Prostate gland (tissue), 2 donors: ENCODE measurements around the gene DMD. TPM values are rescaled to one million over a fixed set of nuclear protein-coding genes. Genes with fewer than 3 reads are reported as not detected.

Experiments
- DNase-seq: peaks from one replicate; pipeline ENCODE4 v3.0.0-alpha.2; 2019; ENCODE audit warnings: low spot score
- H3K27ac ChIP-seq, 2 donors: fragments of 200-600 bp; sonication (generic); 2 replicates each; pipeline ENCODE4 v1.5.1; 2017 to 2019
- H3K27me3 ChIP-seq: fragments of 200-600 bp; sonication (generic); replicated peaks from 2 replicates; pipeline ENCODE4 v1.5.1; 2019; ENCODE audit not compliant: insufficient read depth
- H3K36me3 ChIP-seq, 2 donors: fragments of 200-600 bp; sonication (generic); 1 replicate in 1 of 2; 2 replicates in 1 of 2; pipeline versions ENCODE4 v1.5.1 to v1.8.1; 2017 to 2019
- H3K4me1 ChIP-seq: fragments of 200-600 bp; sonication (generic); replicated peaks from 2 replicates; pipeline ENCODE4 v1.5.1; 2019
- H3K4me3 ChIP-seq, 2 donors: fragments of 200-600 bp; sonication (generic); 2 replicates each; pipeline ENCODE4 v1.5.1; 2017 to 2019
- H3K9me3 ChIP-seq: fragments of 200-600 bp; sonication (generic); 2 replicates; pipeline ENCODE4 v1.5.1; 2017
- POLR2A ChIP-seq: fragments of 450-650 bp; IDR thresholded peaks from one replicate; pipeline ENCODE4 v1.6.1; 2016; ENCODE audit warnings: antibody characterized with exemption, mild to moderate bottlenecking
- POLR2AphosphoS5 ChIP-seq: sonication (generic); formaldehyde crosslinking; IDR thresholded peaks from one replicate; pipeline ENCODE4 v1.6.1; 2017; ENCODE audit warnings: antibody characterized with exemption
- WGBS: methylation state at CpG from one replicate; pipeline ENCODE4 v1.1.5; 2018; 5-methylcytosine and 5-hydroxymethylcytosine counted together
- intact Hi-C: fragments of 100-400 bp; cut with DNase I; formaldehyde crosslinking; loops from one replicate; pipeline ENCODE4 v1.14.2; 2022
- total RNA-seq, 2 donors: library from RNA; depleted of rRNA; stranded (reverse); fragments of >200 nt; gene quantifications; one replicate each; pipeline ENCODE4 v1.1.0, GENCODE V29; 2016
- TF ChIP-seq, protein P1 (sequence below), 4 experiments: fragments of 200-600 bp in 2 of 4; fragments of 450-650 bp in 2 of 4; sonication (generic) in 2 of 4; IDR thresholded peaks; 1 replicate in 3 of 4; 2 replicates in 1 of 4; pipeline ENCODE4 v1.5.1; 2016 to 2019; ENCODE audit warnings: antibody characterized with exemption in 4 of 4, mild to moderate bottlenecking in 2 of 4, moderate library complexity in 2 of 4

The DMD gene
- total RNA-seq, 2 donors from 2014 or later, result 17.6 to 34.8 TPM

DNA sequence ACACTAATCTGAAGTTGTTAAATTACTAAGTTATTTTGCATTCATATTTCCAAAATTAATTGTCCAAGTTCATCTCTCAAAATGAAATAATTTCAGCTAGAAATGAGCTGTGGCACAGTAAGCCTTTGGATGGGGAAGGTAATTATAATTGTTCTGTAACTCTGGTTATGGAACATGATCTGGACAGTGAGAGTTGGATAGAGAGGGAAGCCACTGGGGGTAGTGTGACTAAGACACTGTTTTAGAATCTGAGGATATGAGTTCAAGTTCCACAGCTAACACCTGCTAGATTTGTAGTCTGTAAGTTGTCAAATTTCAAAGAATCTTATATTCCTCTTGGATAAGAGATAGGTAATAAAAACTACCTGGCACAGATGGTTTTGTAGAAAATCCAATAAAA, 49.5 kb downstream of the DMD start:
- Histone ChIP-seq H3K27ac (no peak overlapping the region), H3K4me1 (no peaks in the 10 kb centered on the region), H3K36me3 (no peaks in the 10 kb centered on the region), H3K9me3 (no peaks in the 10 kb centered on the region), H3K27me3 (no peaks in the 10 kb centered on the region), H3K4me3 (no peak overlapping the region)
- TF ChIP-seq POLR2A (no peak), POLR2AphosphoS5 (no peak)
- TF ChIP-seq, protein P1, sequence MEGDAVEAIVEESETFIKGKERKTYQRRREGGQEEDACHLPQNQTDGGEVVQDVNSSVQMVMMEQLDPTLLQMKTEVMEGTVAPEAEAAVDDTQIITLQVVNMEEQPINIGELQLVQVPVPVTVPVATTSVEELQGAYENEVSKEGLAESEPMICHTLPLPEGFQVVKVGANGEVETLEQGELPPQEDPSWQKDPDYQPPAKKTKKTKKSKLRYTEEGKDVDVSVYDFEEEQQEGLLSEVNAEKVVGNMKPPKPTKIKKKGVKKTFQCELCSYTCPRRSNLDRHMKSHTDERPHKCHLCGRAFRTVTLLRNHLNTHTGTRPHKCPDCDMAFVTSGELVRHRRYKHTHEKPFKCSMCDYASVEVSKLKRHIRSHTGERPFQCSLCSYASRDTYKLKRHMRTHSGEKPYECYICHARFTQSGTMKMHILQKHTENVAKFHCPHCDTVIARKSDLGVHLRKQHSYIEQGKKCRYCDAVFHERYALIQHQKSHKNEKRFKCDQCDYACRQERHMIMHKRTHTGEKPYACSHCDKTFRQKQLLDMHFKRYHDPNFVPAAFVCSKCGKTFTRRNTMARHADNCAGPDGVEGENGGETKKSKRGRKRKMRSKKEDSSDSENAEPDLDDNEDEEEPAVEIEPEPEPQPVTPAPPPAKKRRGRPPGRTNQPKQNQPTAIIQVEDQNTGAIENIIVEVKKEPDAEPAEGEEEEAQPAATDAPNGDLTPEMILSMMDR (IDR thresholded peaks at IDR 0.05), result no peak
- no peak for DNase-seq
- intact Hi-C loops, result no loop called here

DNA sequence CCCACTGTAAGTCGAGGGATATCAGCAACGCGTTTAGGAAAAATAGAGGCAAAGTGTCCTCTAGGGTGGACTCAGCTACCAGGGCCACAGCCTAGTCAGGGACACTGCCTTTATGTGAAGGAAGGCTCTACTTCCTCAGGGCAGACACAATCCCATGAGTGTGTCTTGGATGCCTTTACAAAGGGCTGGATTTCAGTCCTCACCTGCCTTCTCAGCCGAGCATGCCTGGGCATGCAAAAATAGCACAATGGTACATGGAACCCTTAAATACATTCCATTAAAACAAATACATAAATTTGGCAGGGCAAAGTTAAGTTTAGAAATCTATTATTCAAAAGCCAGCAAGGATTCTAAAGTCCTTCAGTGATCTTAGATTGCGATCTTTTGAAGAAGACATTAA, 51.1 kb downstream of the DMD start:
- H3K9me3 ChIP-seq, result no peaks in the 10 kb centered on the region
- no peak overlapping the region for H3K27ac ChIP-seq
- no peaks in the 10 kb centered on the region for H3K4me1 ChIP-seq
- no peaks in the 10 kb centered on the region for H3K36me3 ChIP-seq
- 73% methylated on average over 5 of the region's 5 CpGs for WGBS
- no peak for DNase-seq
- no peak overlapping the region for H3K4me3 ChIP-seq
- no peak for TF ChIP-seq POLR2A
- TF ChIP-seq, protein P1 (IDR thresholded peaks at IDR 0.05), result no peak
- no peak for TF ChIP-seq POLR2AphosphoS5
- no peaks in the 10 kb centered on the region for H3K27me3 ChIP-seq
- intact Hi-C loops, result no loop called here

DNA sequence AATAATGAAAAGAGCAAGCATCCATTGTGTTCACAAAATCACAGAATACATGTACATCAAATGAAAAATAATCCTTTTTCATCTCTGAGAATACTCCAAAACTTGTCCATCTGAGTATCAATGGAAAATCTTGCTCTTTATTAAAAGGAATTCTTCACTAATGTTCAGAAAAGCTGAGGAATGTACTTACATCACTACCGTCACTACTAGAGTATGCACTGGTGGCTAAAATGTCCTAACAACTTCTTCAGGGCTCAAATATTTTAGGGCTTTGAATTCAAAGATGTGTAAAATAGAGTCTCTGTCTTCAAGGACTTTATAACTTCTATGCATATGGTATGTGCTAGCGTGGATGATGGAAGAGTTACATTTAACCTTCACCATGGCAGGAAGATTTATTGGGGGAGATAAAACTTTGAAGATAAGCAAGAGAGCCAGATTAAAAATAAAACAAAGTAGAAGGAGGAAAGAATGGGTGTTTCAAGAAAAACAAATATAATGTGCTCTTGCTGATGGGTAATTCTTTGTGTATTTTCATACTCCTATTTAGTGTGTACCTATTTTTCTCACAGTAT, 55.1 kb downstream of the DMD start:
- H3K4me3 ChIP-seq, result no peak overlapping the region
- DNase-seq, result no peak
- WGBS, result 57% methylated on average over 2 of the region's 2 CpGs
- H3K27ac ChIP-seq, result no peak overlapping the region
- no peaks in the 10 kb centered on the region for H3K9me3 ChIP-seq
- H3K27me3 ChIP-seq, result no peaks in the 10 kb centered on the region
- H3K4me1 ChIP-seq, result no peaks in the 10 kb centered on the region
- TF ChIP-seq, protein P1 (IDR thresholded peaks at IDR 0.05), result no peak
- no peak for TF ChIP-seq POLR2AphosphoS5
- TF ChIP-seq POLR2A, result no peak
- no peaks in the 10 kb centered on the region for H3K36me3 ChIP-seq
- intact Hi-C loops, result no loop called here

DNA sequence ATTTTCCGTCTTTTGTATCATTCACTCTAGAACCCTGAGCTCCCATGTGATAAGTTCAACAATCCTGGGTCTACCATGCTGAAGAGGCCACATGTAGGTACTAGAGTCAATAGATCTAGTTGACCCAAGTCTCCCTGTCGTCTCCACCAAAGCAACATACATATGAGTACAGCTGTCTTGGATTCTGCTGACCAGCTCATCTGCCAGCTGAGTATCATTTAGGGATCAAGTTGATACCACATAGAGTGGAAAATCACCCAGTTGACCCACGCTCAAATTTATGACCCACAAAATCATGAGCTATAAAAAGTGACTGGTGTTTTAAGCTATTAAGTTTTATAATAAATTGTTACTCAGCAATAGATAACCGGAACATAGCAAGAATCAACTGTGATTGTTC, 61.8 kb downstream of the DMD start:
- TF ChIP-seq POLR2AphosphoS5, result no peak
- H3K4me1 ChIP-seq, result no peaks in the 10 kb centered on the region
- H3K36me3 ChIP-seq, result no peaks in the 10 kb centered on the region
- H3K27ac ChIP-seq, result no peak overlapping the region
- intact Hi-C loops, result no loop called here
- 92% methylated on average over 4 of the region's 4 CpGs for WGBS
- no peak for DNase-seq
- H3K9me3 ChIP-seq, result no peaks in the 10 kb centered on the region
- no peak overlapping the region for H3K4me3 ChIP-seq
- H3K27me3 ChIP-seq, result no peaks in the 10 kb centered on the region

DNA sequence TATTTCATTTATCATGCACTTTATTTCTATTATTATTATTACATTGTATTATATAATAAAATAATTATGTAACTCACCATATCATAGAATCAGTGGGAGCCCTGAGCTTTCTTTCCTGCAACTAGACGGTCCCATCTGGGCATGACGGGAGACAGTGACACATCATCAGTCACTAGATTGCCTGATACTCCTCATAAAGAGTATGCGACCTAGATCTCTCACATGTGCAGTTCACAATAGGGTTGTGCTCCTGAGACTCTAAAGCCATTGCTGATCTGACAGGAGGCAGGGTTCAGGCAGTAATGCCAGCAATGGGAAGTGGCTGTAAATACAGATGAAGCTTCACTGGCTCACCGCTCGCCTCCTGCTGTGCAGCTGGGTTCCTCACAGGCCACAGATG, 62.3 kb downstream of the DMD start:
- no peak for TF ChIP-seq POLR2AphosphoS5
- TF ChIP-seq, protein P1 (IDR thresholded peaks at IDR 0.05), result no peak
- TF ChIP-seq POLR2A, result no peak
- Histone ChIP-seq H3K9me3 (no peaks in the 10 kb centered on the region), H3K27ac (no peak overlapping the region), H3K27me3 (no peaks in the 10 kb centered on the region), H3K4me1 (no peaks in the 10 kb centered on the region), H3K4me3 (no peak overlapping the region), H3K36me3 (no peaks in the 10 kb centered on the region)
- WGBS, result 97% methylated on average over 5 of the region's 5 CpGs
- intact Hi-C loops, result no loop called here
- no peak for DNase-seq
